ENCODE measurements around the gene DHRSX.
"Not testable (repeated sequence)": the region's sequence is repeated elsewhere in the genome, so short reads cannot be mapped to it uniquely, and the experiment has no call there.

Gene DHRSX

DNA sequence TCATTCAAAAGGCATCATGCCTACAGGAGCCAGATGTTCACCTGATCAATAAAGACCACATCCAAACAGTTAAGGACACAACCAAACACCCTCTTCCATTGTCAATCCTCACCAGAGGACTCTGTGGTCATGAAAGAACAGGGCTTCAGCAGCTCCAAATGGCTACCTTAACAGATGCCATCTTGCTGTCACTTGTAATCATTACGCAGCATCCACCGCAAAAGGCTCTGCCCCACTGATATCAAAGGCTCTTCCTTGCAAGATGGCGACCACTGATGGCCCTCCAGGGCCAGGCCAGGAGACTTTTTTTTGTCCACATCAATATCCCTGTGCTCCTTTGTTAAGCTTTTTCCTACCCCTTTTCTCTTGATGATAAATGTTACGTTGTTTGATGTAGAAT lies 157.4 kb downstream of the DHRSX start:
- no peak for DNase-seq

DNA sequence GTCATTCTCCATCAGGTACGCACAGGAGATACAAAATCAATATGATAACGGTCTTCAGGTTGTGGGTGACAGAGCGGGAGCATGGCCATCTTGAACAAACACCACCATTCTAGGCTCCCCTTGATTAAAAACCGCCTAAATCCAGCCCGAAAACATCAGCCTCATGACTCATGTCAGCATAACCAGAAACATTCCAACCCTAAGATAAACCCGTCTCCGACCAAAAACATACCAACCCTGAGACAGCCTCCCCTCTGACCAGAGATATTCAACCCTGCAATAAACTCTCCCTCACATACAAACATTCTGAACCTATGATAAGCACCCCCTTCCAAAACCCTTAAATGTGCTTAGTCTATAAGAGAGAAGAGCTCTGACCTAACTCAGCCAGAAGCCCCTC lies 157.9 kb downstream of the DHRSX start:
- DNase-seq, result no peak

DNA sequence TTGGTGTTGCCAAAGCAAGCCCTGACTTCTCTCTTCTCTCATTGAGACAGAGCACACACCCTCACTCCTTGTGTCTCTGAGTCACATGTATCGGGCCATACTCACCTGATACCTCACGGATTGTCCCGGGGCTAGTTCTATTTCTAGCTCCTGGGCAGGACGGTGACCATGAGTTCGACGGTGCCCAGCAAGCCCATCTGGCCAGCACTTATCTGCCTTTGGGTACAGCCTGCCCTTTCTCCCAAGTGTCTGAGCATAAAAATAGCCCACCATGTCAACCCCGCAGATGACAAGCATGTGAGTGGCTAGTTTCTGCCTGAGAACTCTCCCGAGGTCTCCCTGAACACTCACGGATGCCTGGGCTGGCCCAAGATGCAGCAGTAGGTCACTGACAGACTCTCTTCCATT lies 158.5 kb downstream of the DHRSX start:
- DNase-seq, result no peak

DNA sequence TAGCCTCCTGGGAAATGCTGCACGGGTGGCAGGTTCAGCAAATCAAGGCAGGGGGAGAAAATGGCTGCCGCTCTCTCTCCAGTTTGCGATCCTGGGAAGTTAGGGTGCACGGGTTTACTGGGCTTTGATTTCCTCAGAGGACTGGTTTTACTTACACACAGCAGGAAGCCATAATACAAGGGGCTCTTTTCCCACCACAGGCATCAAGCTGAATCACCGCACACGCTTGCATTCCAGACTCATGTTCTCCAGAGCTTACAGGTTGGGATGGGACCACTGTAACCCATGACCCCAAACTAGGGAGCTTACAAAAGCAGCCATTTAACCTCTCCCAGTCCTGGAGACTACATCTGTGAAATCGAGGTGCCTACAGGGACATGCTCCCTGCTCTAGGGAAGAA lies 159.8 kb downstream of the DHRSX start:
- no peak for DNase-seq

DNA sequence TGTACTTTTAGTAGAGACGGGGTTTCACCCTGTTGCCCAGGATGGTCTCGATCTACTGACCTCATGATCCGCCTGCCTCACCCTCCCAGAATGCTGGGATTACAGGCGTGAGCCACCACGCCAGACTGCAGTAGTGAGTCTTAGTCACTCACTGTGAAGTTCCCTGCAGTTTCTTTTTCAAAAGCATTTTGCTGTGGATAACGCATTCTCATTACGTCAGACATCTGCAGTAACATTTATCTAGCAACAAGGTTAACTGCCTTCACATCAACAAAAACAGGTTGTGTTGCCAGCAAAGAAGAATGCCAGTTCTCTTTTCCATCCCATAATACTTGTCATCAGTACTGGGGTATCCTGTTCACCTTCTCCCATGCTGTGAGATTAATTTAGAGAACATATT lies 164.6 kb downstream of the DHRSX start:
- no peak for DNase-seq

DNA sequence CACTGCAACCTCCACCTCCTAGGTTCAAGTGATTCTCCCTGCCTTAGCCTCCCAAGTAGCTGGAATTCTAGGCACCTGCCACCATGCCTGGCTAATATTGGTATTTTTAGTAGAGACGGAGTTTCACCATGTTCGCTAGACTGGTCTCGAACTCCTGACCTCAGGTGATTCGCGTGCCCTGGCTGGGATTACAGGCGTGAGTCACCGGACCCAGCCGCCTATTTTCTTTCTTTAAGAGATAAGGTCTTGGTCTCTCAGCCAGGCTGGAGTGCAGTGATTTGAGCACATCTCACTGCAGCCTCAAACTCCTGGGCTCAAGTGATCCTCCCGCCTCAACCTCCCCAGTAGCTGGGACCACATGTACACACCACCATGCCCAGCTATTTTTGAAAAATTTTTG lies 166.5 kb downstream of the DHRSX start:
- no peak for DNase-seq

DNA sequence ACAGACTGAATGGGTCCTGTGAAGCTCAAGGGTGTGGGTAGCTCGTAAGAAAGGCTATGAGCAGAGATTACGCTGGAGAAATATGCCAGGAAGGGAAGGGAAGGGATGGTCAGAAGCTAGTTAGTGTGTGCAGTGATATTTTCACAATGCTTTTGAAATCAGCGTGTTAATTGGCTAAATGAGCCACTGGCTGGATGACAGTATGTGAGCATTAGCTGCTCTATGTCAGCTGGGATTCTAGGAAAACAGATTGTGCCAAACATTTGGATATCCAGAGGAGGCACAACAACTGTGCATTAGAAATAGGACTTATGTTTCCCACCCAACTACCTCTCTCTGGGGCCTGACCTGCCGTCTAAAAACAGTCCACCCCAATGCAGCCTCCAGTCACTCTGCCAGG lies 168.5 kb downstream of the DHRSX start:
- DNase-seq, result no peak

DNA sequence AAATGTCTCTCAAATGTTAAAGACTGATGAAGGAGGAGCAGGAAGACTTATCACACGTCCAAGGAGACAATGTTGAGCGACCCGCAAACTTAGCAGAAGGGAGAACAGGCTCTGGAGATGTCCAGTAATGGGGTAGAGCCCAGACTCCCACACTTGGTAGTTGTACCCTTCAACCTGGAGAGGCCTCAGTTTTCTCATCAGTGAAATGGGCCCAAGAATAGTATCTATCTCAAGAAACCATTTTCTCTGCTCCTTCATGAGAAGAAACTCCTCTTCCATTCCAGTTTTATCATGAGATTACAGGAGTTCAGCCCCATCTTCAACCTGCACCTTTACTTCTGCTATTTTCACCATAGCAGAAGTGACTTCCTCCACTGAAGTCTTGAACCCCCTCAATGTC lies 169.9 kb downstream of the DHRSX start:
- DNase-seq, result no peak

DNA sequence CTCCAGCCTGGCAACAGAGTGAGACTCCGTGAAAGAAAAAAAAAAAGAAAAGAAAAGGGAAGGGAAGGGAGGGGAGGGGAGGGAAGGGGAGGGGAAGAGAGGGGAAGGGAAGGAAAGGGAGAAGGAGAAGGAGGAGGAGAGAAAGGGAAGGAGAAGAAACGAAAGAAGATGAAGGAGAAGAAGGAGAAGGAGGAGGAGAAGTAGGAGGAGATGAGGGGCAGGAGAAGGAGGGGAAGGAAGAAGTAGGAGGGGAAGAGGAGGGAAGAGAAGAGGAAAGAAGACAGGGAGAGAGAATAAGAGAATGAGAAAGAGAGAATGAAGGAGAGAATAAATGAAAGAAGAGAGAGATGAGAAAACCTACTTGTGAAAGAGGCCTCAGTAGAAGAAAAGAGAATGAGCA lies 170.3 kb downstream of the DHRSX start:
- no peak for DNase-seq

DNA sequence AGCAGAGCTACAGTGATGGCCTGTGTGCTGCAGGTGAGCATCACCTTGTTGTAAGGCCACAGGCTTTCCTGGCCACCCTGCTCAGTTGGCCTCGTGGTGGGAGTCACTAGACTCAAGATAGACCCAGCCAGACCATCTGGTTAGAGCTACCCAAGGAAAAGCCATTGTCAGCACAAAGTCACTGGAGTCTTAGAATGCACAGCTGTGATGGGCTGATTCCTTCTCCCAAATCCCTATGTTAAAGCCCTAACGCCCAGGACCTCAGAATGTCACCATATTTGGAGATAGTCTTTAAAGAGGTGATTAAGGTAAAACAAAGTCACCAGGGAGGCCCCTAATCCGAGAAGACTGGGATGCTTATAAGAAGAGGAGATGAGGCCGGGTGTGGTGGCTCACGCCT lies 173.4 kb downstream of the DHRSX start:
- DNase-seq, result no peak

DNA sequence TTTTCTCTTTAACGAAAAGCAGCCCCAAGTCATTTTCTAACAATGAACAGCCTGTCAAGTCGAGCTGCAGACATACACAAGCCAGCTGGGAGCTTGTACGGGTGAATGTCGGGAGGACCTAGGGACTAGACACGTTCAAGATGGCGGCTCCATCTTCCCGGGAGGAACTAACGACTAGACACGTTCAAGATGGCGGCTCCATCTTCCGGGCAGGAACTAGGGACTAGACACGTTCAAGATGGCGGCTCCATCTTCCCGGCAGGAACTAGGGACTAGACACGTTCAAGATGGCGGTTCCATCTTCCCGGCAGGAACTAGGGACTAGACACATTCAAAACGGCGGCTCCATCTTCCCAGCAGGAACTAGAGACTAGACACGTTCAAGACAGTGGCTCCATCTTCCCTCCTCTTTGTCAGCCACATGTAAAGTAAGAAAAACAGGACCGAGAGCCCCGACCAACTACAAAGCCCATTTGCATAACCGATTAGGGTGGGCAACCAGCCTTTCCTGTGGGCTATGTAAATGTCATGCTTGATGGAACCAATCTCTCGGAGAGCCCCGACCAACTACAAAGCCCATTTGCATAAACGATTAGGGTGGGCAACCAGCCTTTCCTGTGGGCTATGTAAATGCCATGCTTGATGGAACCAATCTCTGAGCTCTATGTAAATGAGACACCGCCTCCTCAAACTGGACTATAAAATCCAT lies 175.5 kb downstream of the DHRSX start:
- DNase-seq, result peak; percentile 52 to 60

DNA sequence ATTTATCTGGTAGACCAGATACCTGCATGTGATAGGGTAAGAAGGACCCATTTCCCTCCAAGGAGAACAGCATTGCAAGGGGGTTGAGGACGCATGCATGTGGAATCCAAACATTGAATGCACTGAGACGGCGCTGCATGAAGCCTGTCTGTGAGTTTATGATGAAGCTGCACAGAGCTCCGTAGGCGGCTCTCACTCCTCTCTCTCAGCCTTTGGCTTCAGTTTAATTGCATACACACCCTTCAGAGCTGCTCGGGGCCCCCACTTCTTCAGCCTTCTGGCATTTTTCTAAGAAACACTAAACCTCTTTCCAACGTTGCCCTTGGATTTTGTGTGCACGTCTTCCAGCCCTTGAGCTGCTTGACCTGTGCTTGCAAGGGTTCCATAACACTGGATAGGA lies 176.6 kb downstream of the DHRSX start:
- no peak for DNase-seq

DNA sequence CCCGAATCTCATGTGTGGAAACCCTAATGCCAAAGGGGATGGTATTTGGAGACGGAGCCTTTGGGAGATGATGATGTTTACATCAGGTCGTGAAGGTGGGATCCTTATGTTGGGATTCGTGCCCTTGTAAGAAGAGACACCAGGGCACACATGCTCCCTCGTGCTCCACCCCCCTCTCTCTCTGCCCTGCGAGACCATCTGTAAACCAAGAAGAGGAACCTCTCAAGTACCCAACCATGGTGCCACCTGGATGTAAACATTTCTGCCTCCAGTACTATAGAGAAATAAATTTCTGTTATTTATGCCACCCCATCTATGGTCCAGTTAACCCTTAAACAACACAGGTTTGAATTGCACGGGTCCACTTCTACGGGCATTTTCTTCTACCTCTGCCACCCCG lies 179.4 kb downstream of the DHRSX start:
- DNase-seq, result no peak

DNA sequence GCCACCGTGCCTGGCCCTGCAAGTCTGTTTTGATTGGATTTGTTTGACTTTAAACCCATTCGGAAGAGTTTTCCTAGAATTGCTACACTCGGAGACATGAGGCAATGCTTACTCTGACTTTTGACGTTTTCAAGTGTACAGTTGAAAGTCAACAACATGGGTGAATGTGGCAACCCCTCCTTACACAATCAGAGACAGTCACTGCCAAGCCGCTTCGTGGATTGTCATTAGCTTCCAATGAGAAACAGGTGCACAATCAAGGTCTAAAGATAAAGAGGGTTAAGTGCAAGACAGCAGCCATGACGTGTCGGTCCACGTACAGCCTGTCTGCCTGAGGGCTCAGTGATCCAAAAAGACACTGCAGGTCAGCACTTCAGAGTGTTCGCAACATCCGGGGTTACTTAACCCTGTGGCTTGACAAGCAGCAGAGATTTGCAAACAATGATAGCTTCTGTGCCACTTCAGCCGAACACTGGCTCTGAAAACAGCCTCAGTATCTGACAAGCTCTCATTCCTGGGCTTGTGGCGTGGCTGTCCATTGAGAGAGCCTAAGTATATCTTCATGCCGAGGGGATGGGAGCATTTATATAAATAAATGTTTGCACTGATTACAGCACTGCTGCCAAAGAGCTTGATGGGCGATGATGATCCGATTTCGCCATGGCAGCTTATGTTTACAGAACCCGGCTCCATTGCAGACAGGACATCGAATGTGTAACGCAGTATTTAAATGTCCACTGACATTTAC lies 180.0 kb downstream of the DHRSX start:
- DNase-seq, result no peak

DNA sequence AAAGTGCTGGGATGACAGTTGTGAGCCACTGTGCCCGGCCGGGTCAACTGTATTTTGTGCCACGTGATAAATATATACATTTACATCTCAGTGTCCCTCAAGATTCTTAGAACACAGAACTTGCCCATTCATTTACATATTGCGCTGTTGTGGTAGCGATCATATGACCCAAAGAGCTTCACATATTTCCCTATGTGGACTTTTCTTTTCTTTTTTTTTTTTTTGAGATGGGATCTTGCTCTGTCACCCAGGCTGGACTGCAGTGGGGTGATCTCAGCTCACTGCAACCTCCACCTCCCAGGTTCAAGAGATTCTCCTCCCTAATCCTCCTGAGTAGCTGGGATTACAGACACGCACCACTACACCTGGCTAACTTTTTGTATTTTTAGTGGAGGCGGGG lies 180.7 kb downstream of the DHRSX start:
- DNase-seq, result no peak

DNA sequence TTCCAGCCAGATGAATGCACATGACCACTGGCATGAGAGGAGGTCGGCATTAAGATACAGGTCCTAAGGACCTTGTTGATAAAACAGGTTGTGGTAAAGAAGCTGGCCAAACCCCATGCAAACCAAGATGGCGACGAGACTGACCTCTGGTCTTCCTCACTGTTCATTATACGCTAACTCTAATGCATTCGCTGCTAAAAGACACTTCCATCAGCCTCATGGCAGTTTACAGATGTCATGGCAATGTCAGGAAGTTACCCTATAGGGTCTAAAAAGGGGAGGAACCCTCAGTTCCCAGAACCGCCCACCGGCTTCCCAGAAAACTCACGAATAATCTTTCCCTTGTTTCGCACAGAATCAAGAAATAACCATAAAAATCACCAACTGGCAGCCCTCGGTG lies 182.4 kb downstream of the DHRSX start:
- peak in 1 of 2 experiments; percentile 21 for DNase-seq

DNA sequence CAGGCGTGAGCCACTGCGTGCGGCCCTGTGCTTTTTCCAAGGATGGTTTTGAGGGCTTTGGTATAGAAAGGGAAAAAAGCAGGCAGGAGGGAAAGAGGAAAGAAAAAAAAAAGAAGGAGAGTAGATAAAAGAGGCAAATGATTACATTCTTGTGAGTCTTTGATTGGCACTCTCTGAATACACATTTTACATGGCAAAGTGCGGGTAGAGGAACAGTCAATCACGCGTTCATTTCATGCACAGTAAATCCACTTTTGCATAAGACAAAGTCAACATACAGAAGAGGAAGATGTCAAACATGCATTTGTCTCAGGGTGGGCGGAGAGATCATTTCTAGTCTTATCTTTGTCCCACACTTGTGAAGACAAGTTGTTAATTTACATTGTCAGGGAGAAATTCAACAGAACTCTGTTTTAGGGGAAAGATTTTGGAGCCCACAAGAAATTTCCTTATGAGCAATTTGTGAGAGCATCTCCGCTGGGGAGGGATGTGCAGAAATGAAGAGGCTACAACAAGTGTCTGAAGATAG lies 183.2 kb downstream of the DHRSX start:
- no peak for DNase-seq

DNA sequence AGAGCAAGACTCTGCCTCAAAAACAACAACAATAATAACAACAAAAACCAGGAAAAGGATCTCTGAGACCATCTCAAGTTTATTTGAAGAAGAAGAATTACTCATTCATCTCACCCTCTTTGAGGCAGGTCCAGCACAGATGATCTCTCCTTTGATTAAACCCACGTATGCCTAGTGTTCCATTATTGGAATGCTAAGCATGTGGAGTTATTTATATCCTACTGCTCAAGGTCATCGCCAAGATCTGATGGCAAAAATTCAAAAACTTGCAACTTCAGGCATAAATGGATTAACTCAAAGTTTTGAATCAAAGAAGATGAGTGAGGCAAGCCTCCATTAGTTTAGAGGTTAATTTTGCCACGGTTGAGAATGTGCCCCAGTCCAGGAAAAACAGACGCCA lies 184.2 kb downstream of the DHRSX start:
- no peak for DNase-seq

DNA sequence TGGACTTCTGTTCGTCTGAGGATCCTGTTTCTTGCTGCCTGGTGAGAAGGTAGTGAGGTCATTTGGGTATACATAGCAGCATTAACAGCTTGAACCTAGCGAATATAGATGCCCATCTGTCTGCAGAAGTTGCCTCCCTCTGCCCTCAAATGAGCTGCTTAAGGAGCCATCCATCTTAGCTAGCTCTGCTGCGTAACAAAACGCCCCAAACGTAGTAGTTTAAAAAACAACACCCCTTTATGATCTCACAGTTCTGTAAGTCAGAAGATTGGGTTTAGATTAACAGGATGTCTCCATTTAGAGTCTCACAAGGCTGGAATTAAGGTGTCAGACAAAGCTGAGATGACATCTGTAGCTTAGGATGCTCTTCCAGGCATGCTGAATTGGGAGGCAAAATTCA lies 185.3 kb downstream of the DHRSX start:
- no peak for DNase-seq

DNA sequence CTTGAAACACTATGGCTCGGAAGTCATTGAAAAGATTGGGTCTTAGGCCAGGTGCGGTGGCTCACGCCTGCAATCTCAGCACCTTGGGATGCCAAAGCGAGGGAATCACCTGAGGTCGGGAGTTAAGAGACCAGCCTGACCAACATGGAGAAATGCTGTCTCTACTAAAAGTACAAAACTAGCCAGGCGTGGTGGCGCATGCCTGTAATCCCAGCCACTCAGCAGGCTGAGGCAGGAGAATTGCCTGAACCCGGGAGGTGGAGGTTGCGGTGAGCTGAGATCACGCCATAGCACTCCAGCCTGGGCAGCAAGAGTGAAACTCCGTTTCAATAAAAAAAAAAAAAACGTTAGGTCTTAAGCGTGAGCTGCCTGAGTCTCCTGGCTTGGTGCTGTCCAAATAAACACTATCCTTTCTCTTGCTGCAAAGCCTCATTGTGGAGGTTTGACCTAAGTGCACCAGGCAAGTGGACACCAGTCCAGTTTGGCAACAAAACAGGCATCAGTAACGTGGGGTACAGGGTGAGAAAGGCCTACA lies 185.9 kb downstream of the DHRSX start:
- no peak for DNase-seq

DNA sequence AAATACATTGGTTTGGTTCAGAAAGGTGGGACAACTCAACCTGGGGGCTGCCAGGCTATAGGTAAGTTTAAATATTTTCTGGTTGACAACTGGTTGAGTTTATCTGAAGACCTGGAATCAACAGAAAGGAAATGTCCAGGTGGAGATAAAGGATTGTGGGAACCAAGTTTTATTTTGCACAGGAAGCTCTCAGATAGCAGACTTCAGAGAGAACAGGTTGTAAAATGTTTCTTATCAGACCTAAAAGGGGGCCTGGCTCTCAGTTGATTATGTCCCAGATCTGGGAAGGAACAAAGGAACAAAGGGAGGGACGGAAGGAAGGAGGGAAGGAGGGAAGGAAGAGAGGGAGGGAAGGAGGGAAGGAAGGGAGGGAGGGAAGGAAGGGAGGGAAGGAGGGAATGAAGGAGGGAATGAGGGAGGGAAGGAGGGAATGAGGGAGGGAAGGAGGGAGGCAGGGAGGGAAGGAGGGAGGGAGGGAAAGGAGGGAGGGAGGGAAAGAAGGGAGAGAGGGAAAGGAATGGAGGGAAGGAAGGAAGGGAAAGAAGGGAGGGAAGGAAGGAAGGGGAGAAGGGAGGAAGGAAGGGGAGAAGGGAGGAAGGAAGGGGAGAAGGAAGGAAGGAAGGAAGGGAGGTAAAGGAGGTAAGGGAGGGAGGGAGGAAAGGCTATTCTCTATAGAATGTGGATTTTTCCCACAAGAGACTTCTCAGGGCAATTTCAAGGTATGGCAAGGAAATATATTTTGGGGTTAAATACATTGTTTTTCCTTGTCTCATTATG lies 186.7 kb downstream of the DHRSX start:
- no peak for DNase-seq

DNA sequence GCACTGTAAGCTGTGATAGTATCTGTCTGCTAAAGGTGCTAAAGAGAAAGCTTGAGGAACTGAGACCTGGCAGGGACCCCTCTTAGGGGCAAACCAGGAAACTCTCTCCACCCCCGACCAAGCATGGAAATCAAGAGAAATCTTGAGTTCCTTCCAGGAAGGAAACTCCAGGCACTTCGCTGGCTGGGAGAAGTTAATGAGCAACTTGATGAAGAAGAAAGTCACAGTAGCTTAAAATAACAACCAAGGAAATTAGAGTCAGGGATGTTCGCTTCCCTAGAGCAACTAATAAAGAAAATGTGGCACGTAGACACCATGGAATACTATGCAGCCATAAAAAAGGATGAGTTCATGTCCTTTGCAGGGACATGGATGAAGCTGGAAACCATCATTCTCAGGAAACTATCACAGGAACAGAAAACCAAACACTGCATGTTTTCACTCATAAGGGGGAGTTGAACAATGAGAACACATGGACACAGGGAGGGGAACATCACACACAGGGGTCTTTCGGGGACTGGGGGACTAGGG lies 188.7 kb downstream of the DHRSX start:
- not testable (repeated sequence) for DNase-seq

DNA sequence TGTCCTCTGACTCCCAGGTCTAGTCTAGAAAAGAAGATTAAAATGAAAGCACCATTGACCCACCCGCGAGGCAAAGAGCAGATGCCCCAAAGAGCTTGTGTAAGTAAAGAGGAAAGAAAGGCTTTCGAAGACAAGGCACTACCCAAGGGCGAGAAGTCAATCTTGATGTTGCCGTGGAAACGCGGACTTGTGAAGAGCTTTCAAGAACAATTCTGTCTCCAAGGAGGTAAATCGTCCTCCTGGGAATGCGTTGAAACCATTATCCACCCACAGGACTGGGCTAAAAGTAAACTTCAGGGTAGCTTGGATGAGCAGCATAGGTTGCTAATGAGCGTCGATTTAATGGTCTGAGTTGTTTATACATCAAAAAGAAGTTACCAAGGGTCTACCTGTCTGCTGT lies 189.3 kb downstream of the DHRSX start:
- no peak for DNase-seq
